ENCODE data around the gene ABTB2. TPM values are rescaled to one million over a fixed set of nuclear protein-coding genes. Genes with fewer than 3 reads are reported as not detected.

The ABTB2 gene
- total RNA-seq, 2 donors from 2014 or later: 27.0 to 27.4 TPM

DNA sequence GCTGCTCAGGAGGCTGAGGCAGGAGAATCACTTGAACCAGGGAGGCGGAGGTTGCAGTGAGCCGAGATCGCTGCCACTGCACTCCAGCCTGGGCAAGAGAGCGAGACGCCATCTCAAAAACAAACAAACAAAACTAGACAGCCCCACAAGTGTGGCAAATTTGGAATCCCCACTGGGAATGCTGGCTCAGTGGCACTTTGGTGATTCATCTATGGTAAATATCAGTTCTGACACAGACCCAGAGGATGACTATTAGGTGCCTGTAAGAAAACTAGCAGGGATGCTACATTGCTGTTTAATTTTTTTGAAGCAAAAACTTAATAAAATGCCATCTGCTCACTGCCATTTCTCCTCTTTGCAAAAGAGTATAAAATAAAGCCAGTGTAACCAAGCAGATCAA lies 144.4 kb downstream of the ABTB2 start:
- Histone ChIP-seq H3K36me3 (no peaks in the 10 kb centered on the region), H3K4me1 (no peaks in the 10 kb centered on the region), H3K4me3 (no peak overlapping the region), H3K27ac (no peak overlapping the region), H3K9me3 (no peaks in the 10 kb centered on the region), H3K27me3 (no peaks in the 10 kb centered on the region)
- no peak for DNase-seq (ENCODE audit: low spot score)
- TF ChIP-seq, protein P1, sequence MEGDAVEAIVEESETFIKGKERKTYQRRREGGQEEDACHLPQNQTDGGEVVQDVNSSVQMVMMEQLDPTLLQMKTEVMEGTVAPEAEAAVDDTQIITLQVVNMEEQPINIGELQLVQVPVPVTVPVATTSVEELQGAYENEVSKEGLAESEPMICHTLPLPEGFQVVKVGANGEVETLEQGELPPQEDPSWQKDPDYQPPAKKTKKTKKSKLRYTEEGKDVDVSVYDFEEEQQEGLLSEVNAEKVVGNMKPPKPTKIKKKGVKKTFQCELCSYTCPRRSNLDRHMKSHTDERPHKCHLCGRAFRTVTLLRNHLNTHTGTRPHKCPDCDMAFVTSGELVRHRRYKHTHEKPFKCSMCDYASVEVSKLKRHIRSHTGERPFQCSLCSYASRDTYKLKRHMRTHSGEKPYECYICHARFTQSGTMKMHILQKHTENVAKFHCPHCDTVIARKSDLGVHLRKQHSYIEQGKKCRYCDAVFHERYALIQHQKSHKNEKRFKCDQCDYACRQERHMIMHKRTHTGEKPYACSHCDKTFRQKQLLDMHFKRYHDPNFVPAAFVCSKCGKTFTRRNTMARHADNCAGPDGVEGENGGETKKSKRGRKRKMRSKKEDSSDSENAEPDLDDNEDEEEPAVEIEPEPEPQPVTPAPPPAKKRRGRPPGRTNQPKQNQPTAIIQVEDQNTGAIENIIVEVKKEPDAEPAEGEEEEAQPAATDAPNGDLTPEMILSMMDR (IDR thresholded peaks at IDR 0.05): no peak

- no peaks in the 10 kb centered on the region for H3K27me3 ChIP-seq
- no peaks in the 10 kb centered on the region for H3K4me1 ChIP-seq
- no peak overlapping the region for H3K27ac ChIP-seq
- TF ChIP-seq, protein P1 (IDR thresholded peaks at IDR 0.05): no peak
- H3K9me3 ChIP-seq: no peaks in the 10 kb centered on the region
- H3K36me3 ChIP-seq: no peaks in the 10 kb centered on the region
- no peak for DNase-seq (ENCODE audit: low spot score)
- H3K4me3 ChIP-seq: no peak overlapping the region
These were observed 145.2 kb downstream of the ABTB2 start for GRCh38 chr11:34212566-34212965.

DNA sequence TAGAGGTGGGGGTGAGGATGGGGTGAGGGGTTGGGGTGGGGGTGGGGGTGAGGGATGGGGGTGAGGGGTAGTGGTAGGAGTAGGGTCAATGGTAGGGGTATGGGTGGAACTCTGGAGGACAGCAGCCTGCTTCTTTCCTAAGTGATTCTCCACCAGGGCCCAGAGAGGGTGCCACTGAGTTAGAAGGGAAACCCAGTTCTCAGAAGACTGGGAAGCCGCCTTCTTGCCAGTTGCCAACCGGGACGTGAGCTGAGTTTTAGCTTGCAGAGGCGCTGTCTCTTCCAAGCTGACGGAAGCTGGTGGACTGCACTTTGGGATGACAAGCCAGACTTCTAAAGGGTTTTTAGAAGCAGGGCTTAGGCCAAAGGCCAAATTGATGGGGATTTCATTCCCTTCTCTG lies 148.0 kb downstream of the ABTB2 start:
- Histone ChIP-seq H3K4me1 (no peaks in the 10 kb centered on the region), H3K27ac (no peak overlapping the region), H3K36me3 (no peaks in the 10 kb centered on the region), H3K9me3 (no peaks in the 10 kb centered on the region), H3K27me3 (no peaks in the 10 kb centered on the region), H3K4me3 (no peak overlapping the region)
- TF ChIP-seq, protein P1 (IDR thresholded peaks at IDR 0.05): no peak
- DNase-seq (ENCODE audit: low spot score): no peak

GRCh38 chr11:34208266-34209135 lies 149.3 kb downstream of the ABTB2 start:
- no peak overlapping the region for H3K27ac ChIP-seq
- DNase-seq (ENCODE audit: low spot score): no peak
- no peaks in the 10 kb centered on the region for H3K36me3 ChIP-seq
- H3K9me3 ChIP-seq: no peaks in the 10 kb centered on the region
- TF ChIP-seq, protein P1 (IDR thresholded peaks at IDR 0.05): no peak
- no peak overlapping the region for H3K4me3 ChIP-seq
- H3K4me1 ChIP-seq: no peaks in the 10 kb centered on the region
- no peaks in the 10 kb centered on the region for H3K27me3 ChIP-seq

GRCh38 chr11:34207487-34208180 lies 150.2 kb downstream of the ABTB2 start:
- H3K27ac ChIP-seq: no peak overlapping the region
- no peaks in the 10 kb centered on the region for H3K4me1 ChIP-seq

More at GRCh38 chr11:34207487-34208180, 150.2 kb downstream of the ABTB2 start:
- H3K9me3 ChIP-seq: no peaks in the 10 kb centered on the region
- peaks cover 5% of the 10 kb centered on the region for H3K36me3 ChIP-seq
- DNase-seq (ENCODE audit: low spot score): no peak
- H3K4me3 ChIP-seq: no peak overlapping the region
- TF ChIP-seq, protein P1 (IDR thresholded peaks at IDR 0.05): no peak
- no peaks in the 10 kb centered on the region for H3K27me3 ChIP-seq

Measured in right atrium auricular region (tissue), 2 donors.